ENCODE data around the gene CDS1.

GRCh38 chr4:84579403-84579776 lies 3.5 kb upstream of the CDS1 start:
- TF ChIP-seq POLR2AphosphoS5 (IDR thresholded peaks at IDR 0.05): no peak
- no peak for TF ChIP-seq POLR2A (IDR thresholded peaks at IDR 0.05; ENCODE audit: low read depth)
